Measurements from ENCODE around the gene HBP1.

The HBP1 gene

GRCh38 chr7:107203607-107204006 lies 34.8 kb downstream of the HBP1 start:
- no peak for DNase-seq (ENCODE audit: low spot score)
- TF ChIP-seq, protein P1, sequence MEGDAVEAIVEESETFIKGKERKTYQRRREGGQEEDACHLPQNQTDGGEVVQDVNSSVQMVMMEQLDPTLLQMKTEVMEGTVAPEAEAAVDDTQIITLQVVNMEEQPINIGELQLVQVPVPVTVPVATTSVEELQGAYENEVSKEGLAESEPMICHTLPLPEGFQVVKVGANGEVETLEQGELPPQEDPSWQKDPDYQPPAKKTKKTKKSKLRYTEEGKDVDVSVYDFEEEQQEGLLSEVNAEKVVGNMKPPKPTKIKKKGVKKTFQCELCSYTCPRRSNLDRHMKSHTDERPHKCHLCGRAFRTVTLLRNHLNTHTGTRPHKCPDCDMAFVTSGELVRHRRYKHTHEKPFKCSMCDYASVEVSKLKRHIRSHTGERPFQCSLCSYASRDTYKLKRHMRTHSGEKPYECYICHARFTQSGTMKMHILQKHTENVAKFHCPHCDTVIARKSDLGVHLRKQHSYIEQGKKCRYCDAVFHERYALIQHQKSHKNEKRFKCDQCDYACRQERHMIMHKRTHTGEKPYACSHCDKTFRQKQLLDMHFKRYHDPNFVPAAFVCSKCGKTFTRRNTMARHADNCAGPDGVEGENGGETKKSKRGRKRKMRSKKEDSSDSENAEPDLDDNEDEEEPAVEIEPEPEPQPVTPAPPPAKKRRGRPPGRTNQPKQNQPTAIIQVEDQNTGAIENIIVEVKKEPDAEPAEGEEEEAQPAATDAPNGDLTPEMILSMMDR (IDR thresholded peaks at IDR 0.05): no peak
- H3K4me3 ChIP-seq: no peak overlapping the region
- H3K27ac ChIP-seq: no peak overlapping the region

DNA sequence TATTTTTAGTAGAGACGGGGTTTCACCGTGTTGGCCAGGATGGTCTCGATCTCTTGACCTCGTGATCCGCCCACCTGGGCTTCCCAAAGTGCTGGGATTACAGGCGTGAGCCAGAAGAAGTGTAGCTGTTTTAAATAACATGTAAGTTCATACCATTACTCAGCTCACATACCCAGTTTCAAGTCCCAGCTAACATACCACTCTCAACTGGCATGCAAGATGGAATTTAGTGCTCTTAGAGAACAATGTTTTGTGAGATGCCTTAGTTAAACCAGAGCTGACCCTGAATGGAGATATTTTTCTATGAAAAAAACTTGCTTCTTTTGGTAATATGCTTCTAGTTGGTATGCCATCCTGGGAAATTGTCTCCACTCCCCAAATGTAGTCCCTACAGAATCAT lies 37.3 kb downstream of the HBP1 start:
- Histone ChIP-seq H3K27ac (no peak overlapping the region), H3K4me3 (no peak overlapping the region)
- DNase-seq (ENCODE audit: low spot score): no peak
- TF ChIP-seq, protein P1 (IDR thresholded peaks at IDR 0.05): no peak

DNA sequence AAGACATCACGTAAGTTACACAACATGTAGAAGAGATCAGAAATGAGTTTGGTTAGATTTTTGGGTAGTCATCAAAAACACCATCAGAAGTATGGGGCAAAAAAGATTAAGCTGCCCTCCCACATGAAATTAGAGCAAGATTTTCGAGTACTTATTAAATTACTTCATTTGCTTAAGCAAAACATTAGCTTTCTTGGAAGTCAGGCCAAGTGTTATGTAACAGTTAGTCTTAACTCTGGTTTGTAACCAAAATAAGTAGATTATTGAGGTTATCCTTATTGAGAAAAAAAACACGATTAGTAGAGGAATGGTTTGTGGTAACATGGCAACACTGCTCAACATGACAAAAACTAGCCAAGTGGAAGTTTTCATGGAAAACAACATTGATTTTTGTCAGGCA lies 37.9 kb downstream of the HBP1 start:
- no peak overlapping the region for H3K4me3 ChIP-seq
- no peak for DNase-seq (ENCODE audit: low spot score)
- H3K27ac ChIP-seq: peak overlapping the region in 1 of 2 donors; percentile 68
- TF ChIP-seq, protein P1 (IDR thresholded peaks at IDR 0.05): no peak

DNA sequence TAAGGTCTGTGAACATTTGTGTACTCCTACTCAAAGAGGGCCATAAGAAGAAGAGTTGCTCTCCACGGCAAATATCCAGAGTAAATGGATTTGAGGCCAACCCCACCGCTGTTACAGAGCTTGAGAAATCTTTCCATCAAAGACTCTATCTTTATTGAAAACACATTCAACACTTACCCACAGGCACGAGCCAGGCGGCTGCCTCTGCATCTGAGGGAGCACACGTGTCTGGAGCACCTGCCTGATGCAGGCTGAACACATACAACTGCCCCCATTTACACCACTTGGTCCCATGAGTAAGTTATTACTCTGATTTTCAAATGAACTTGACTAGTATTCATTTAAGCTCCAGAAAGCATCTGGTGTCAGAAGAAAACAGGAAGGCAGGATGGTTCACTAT lies 38.7 kb downstream of the HBP1 start:
- TF ChIP-seq, protein P1 (IDR thresholded peaks at IDR 0.05): no peak
- Histone ChIP-seq H3K4me3 (peak overlapping the region; percentile 13), H3K27ac (peak overlapping the region; percentile 24 to 68)
- DNase-seq (ENCODE audit: low spot score): no peak

DNA sequence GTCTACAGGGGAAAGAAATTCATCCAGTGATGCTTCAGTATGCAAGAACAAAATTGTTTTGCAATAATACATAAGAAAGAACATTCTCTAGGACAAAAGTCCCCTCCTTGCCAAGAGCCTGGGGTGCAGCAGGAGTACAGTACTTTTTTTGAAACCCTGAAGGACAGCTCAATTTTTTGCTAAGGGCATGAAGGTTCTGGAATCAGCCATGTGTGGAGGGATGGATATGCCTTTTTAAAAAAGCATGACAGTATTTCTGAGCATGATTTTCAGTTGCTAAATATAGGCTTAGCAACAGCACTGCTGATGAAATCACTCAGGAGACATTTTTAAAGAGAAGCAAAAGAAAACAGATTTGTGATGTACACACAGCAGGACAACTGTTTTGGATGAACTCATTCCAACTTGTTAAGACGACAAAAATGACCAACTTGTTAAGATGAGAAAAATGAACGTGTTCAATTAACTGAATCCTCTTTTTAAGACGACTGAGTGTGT lies 39.3 kb downstream of the HBP1 start:
- H3K27ac ChIP-seq: peak overlapping the region; percentile 35 to 68
- no peak for DNase-seq (ENCODE audit: low spot score)
- TF ChIP-seq, protein P1 (IDR thresholded peaks at IDR 0.05): no peak
- H3K4me3 ChIP-seq: peak overlapping the region; percentile 13

DNA sequence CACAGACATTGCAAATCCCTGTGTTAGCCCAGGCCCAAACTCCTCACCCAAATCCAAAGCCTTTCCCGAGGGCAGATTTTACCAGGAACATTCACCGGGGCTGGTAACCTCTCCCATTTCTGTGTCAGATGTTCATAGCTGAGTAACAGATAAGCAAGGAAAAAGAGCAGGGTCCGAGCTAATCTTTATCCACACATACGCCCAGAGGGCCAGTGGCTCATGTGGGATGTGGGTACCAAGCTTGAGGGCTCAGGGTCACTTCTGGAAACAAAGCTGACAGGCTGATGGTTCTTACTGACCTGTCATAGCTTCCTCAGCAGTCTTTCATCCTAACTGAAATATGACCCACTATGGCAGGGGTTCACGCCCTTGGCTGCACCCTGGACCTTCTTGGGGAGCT lies 39.8 kb downstream of the HBP1 start:
- TF ChIP-seq, protein P1 (IDR thresholded peaks at IDR 0.05): no peak
- no peak for DNase-seq (ENCODE audit: low spot score)
- peak overlapping the region; percentile 35 to 68 for H3K27ac ChIP-seq
- no peak overlapping the region for H3K4me3 ChIP-seq

GRCh38 chr7:107209565-107209964 lies 40.8 kb downstream of the HBP1 start:
- TF ChIP-seq, protein P1 (IDR thresholded peaks at IDR 0.05): no peak
- no peak overlapping the region for H3K4me3 ChIP-seq
- DNase-seq (ENCODE audit: low spot score): no peak
- no peak overlapping the region for H3K27ac ChIP-seq
